Testis (tissue), 3 donors: Measurements from ENCODE around the gene MTA1. TPM values are rescaled to one million over a fixed set of nuclear protein-coding genes. Genes with fewer than 3 reads are reported as not detected.

Experiments used
- DNase-seq: peaks from one replicate; pipeline ENCODE4 v3.0.0-alpha.2; 2019
- H3K27ac ChIP-seq, 2 donors: fragments of 200-600 bp; sonication (generic); one replicate each; pipeline ENCODE4 v1.5.1; 2019
- H3K27me3 ChIP-seq: fragments of 200-600 bp; sonication (generic); one replicate; pipeline ENCODE4 v1.5.1; 2019
- H3K36me3 ChIP-seq: fragments of 200-600 bp; sonication (generic); one replicate; pipeline ENCODE4 v1.5.1; 2017; ENCODE audit warnings: low read depth; ENCODE audit errors: missing control alignments
- H3K4me1 ChIP-seq: fragments of 200-600 bp; sonication (generic); one replicate; pipeline ENCODE4 v1.5.1; 2019
- H3K4me3 ChIP-seq, 2 donors: fragments of 200-600 bp; sonication (generic); one replicate each; pipeline ENCODE4 v1.5.1; 2017 to 2019
- H3K9me3 ChIP-seq: fragments of 200-600 bp; sonication (generic); one replicate; pipeline ENCODE4 v1.5.1; 2017
- CTCF ChIP-seq, 3 experiments: fragments of 450-650 bp in 2 of 3; fragments of 200-600 bp in 1 of 3; sonication (generic) in 1 of 3; IDR thresholded peaks; one replicate each; pipeline ENCODE4 v1.5.1; 2016 to 2019; ENCODE audit warnings: antibody characterized with exemption in 3 of 3, mild to moderate bottlenecking in 2 of 3, moderate library complexity in 1 of 3
- POLR2A ChIP-seq: fragments of 450-650 bp; IDR thresholded peaks from one replicate; pipeline ENCODE4 v1.6.1; 2017; ENCODE audit warnings: antibody characterized with exemption, mild to moderate bottlenecking, moderate library complexity
- WGBS, 2 donors: methylation state at CpG; one replicate each; pipeline ENCODE4 v1.1.5; 2018; 5-methylcytosine and 5-hydroxymethylcytosine counted together
- intact Hi-C: fragments of 100-400 bp; cut with DNase I; formaldehyde crosslinking; loops from one replicate; pipeline ENCODE4 v1.15.1; 2023; ENCODE audit warnings: low total_unique reads
- polyA plus RNA-seq: library from polyadenylated mRNA; stranded (reverse); fragments of 350-450 nt; fragmentation: Illumina TruSeq; extraction: RNeasy Lipid Tissue Mini Kit (QIAGEN cat#74804); gene quantifications from one replicate; pipeline ENCODE4 v1.2.3, GENCODE V29; 2014; ENCODE audit warnings: low read depth, low replicate concordance; ENCODE audit not compliant: insufficient read depth
- total RNA-seq, 2 donors: library from RNA; depleted of rRNA; stranded (reverse); fragments of >200 nt; gene quantifications; one replicate each; pipeline ENCODE4 v1.2.3, GENCODE V29; 2016

Gene MTA1
- total and polyA plus RNA-seq, 3 donors from 2014 or later: 118 to 135 (median 120) TPM

- H3K27ac ChIP-seq: peak within 1 kb of the TSS in 1 of 2 donors; percentile 66
- 3 to 9% methylated on average over 28 to 54 of the region's 56 CpGs for WGBS, 2 donors
- no peak for DNase-seq
- no peaks in the 10 kb centered on the region for H3K36me3 ChIP-seq
- H3K4me3 ChIP-seq: peak within 1 kb of the TSS; percentile 21 to 45
- intact Hi-C loops: loop anchor here (5.0 kb wide), 1 partner anchor 114 kb away; no protein-coding TSS in a partner anchor
- H3K4me1 ChIP-seq: peaks cover 39% of the 10 kb centered on the region
- no peaks in the 10 kb centered on the region for H3K9me3 ChIP-seq
- TF ChIP-seq POLR2A: no peak
- no peak for TF ChIP-seq CTCF (IDR thresholded peaks at IDR 0.05)
- H3K27me3 ChIP-seq: no peaks in the 10 kb centered on the region
Observed at GRCh38 chr14:105486163-105486973, 66.7 kb downstream of the MTA1 start, which contains the start of gene CRIP1. TSS of gene CRIP1 (plus strand) at chr14:105486886. CDS start at chr14:105487260, 374 bp downstream.

- 0% methylated on average over 4 of the region's 45 CpGs; no CpG with 5 or more reads in 1 of the 2 donors for WGBS, 2 donors
Observed at GRCh38 chr14:105486974-105487448, 67.4 kb downstream of the MTA1 start.

GRCh38 chr14:105487449-105487985, 67.9 kb downstream of the MTA1 start:
- no peaks in the 10 kb centered on the region for H3K36me3 ChIP-seq
- H3K4me3 ChIP-seq: peak overlapping the region; percentile 21 to 45
- H3K27ac ChIP-seq: peak overlapping the region in 1 of 2 donors; percentile 66
- peaks cover 28% of the 10 kb centered on the region for H3K4me1 ChIP-seq
- DNase-seq: no peak
- no peak for TF ChIP-seq POLR2A
- TF ChIP-seq CTCF (IDR thresholded peaks at IDR 0.05): no peak
- no peaks in the 10 kb centered on the region for H3K27me3 ChIP-seq
- no peaks in the 10 kb centered on the region for H3K9me3 ChIP-seq
- intact Hi-C loops: loop anchor here (5.0 kb wide), 1 partner anchor 115 kb away; no protein-coding TSS in a partner anchor
- WGBS, 2 donors: 7 to 40% methylated on average over 1 to 43 of the region's 48 CpGs

More at GRCh38 chr14:105486974-105487448, 67.4 kb downstream of the MTA1 start:
- Histone ChIP-seq H3K4me1 (peaks cover 33% of the 10 kb centered on the region), H3K27ac (peak overlapping the region in 1 of 2 donors; percentile 66), H3K27me3 (no peaks in the 10 kb centered on the region), H3K36me3 (no peaks in the 10 kb centered on the region), H3K4me3 (peak overlapping the region; percentile 21 to 45), H3K9me3 (no peaks in the 10 kb centered on the region)
- intact Hi-C loops: loop anchor here (5.0 kb wide), 1 partner anchor 115 kb away; no protein-coding TSS in a partner anchor
- no peak for TF ChIP-seq CTCF (IDR thresholded peaks at IDR 0.05)
- no peak for TF ChIP-seq POLR2A
- DNase-seq: no peak

GRCh38 chr14:105487986-105488777, 68.6 kb downstream of the MTA1 start:
- intact Hi-C loops: loop anchor here (5.0 kb wide), 1 partner anchor 116 kb away; no protein-coding TSS in a partner anchor
- no peak overlapping the region for H3K27ac ChIP-seq
- H3K9me3 ChIP-seq: no peaks in the 10 kb centered on the region
- DNase-seq: no peak
- WGBS, 2 donors: 72 to 83% methylated on average over 14 to 26 of the region's 26 CpGs
- no peaks in the 10 kb centered on the region for H3K36me3 ChIP-seq
- H3K4me1 ChIP-seq: peaks cover 25% of the 10 kb centered on the region
- no peaks in the 10 kb centered on the region for H3K27me3 ChIP-seq
- TF ChIP-seq POLR2A (no peak), CTCF (IDR thresholded peaks at IDR 0.05) (no peak)
- H3K4me3 ChIP-seq: no peak overlapping the region
